Small intestine (tissue), 7 donors: ENCODE results near the gene CKLF. TPM values are rescaled to one million over a fixed set of nuclear protein-coding genes. Genes with fewer than 3 reads are reported as not detected.
"Not testable (repeated sequence)": the region's sequence is repeated elsewhere in the genome, so short reads cannot be mapped to it uniquely, and the experiment has no call there.

Source experiments
- DNase-seq, 2 donors: peaks; one replicate each; pipeline versions ENCODE4 v3.0.0 to v3.0.0-alpha.2; 2013
- FAIRE-seq: peaks from 2 replicates; lab custom pipeline; 2012; peaks lifted over from hg19 to GRCh38; lab: Jason Lieb, UNC
- H3K27ac ChIP-seq, 3 donors: one replicate each; pipeline ENCODE4 v1.5.1; 2013; ENCODE audit warnings: low read length in 2 of 3, mild to moderate bottlenecking in 2 of 3, control low read depth in 1 of 3, inconsistent platforms in 1 of 3, low read depth in 1 of 3, moderate library complexity in 1 of 3
- H3K27me3 ChIP-seq, 3 donors: one replicate each; pipeline ENCODE4 v1.6.1; 2013; ENCODE audit warnings: low read length in 3 of 3, inconsistent platforms in 1 of 3; ENCODE audit not compliant: control insufficient read depth in 3 of 3, insufficient read depth in 3 of 3
- H3K36me3 ChIP-seq, 3 donors: one replicate each; pipeline ENCODE4 v1.6.1; 2013; ENCODE audit warnings: low read length in 3 of 3, inconsistent platforms in 1 of 3, low read depth in 1 of 3, mild to moderate bottlenecking in 1 of 3, moderate library complexity in 1 of 3; ENCODE audit not compliant: control insufficient read depth in 3 of 3, insufficient read depth in 2 of 3
- H3K4me1 ChIP-seq, 3 donors: one replicate each; pipeline ENCODE4 v1.6.1; 2013; ENCODE audit warnings: low read length in 2 of 3, inconsistent platforms in 1 of 3, low read depth in 1 of 3, mild to moderate bottlenecking in 1 of 3, moderate library complexity in 1 of 3; ENCODE audit not compliant: control insufficient read depth in 3 of 3, insufficient read depth in 2 of 3
- H3K4me3 ChIP-seq, 3 donors: one replicate each; pipeline ENCODE4 v1.5.1; 2013; ENCODE audit warnings: low read length in 3 of 3, control low read depth in 1 of 3, inconsistent platforms in 1 of 3, low read depth in 1 of 3, mild to moderate bottlenecking in 1 of 3, moderate library complexity in 1 of 3
- H3K9me3 ChIP-seq, 2 donors: one replicate each; pipeline ENCODE4 v1.6.1; 2013; ENCODE audit warnings: low read depth in 1 of 2, low read length in 1 of 2; ENCODE audit not compliant: control insufficient read depth in 2 of 2, insufficient read depth in 1 of 2
- WGBS, 3 donors: extraction: QIAGEN DNeasy Blood & Tissue Kit; methylation state at CpG; one replicate each; pipeline ENCODE4 v1.1.7; 2013; 5-methylcytosine and 5-hydroxymethylcytosine counted together
- polyA plus RNA-seq, 4 donors: library from polyadenylated mRNA; stranded (reverse) in 3 of 4; unstranded in 1 of 4; fragments of 200-250 nt in 3 of 4; fragments of 120-200 nt in 1 of 4; gene quantifications; one replicate each; pipeline versions ENCODE4 v1.2.1 to v1.2.3, GENCODE V29; 2013
- donor health status: healthy with polysubstance abuse.
- donor health status: control.
- donor health status: control.
- donor health status: Bipolar disorder and iron deficiency.
- donor health status: healthy.

The CKLF gene
- polyA plus RNA-seq, 4 donors, result 24.7 to 55.1 (median 35.4) TPM

GRCh38 chr16:66587881-66588600, 35.7 kb downstream of the CKLF start:
- FAIRE-seq, result no peak
- WGBS, 3 donors, result 74 to 84% (median 84%) methylated on average over 7 of the region's 7 CpGs

GRCh38 chr16:66588981-66589713, 36.8 kb downstream of the CKLF start:
- Histone ChIP-seq H3K4me3 (no peak overlapping the region), H3K27me3 (no peaks in the 10 kb centered on the region), H3K4me1 (no peaks in the 10 kb centered on the region), H3K27ac (no peak overlapping the region), H3K9me3 (no peaks in the 10 kb centered on the region), H3K36me3 (peaks cover 0 to 2% (median 0%) of the 10 kb centered on the region in 3 donors)
- 91 to 94% (median 93%) methylated on average over 8 of the region's 8 CpGs for WGBS, 3 donors
- FAIRE-seq (no peak), DNase-seq (peak; percentile 54 to 55)

More at GRCh38 chr16:66587881-66588600, 35.7 kb downstream of the CKLF start:
- H3K27me3 ChIP-seq, result no peaks in the 10 kb centered on the region
- no peak for DNase-seq
- peaks cover 0 to 2% (median 0%) of the 10 kb centered on the region in 3 donors for H3K36me3 ChIP-seq
- no peak overlapping the region for H3K4me3 ChIP-seq
- H3K27ac ChIP-seq, result no peak overlapping the region
- H3K9me3 ChIP-seq, result no peaks in the 10 kb centered on the region
- H3K4me1 ChIP-seq, result no peaks in the 10 kb centered on the region

- 60 to 86% (median 73%) methylated on average over 8 of the region's 8 CpGs for WGBS, 3 donors
- Histone ChIP-seq H3K9me3 (no peaks in the 10 kb centered on the region), H3K27me3 (no peaks in the 10 kb centered on the region), H3K4me1 (no peaks in the 10 kb centered on the region), H3K36me3 (peaks cover 0 to 2% (median 0%) of the 10 kb centered on the region in 3 donors), H3K27ac (no peak overlapping the region), H3K4me3 (no peak overlapping the region)
- FAIRE-seq, result no peak
- DNase-seq, result no peak
These were observed 37.9 kb downstream of the CKLF start for GRCh38 chr16:66590322-66590721.

GRCh38 chr16:66591018-66591417, 38.6 kb downstream of the CKLF start:
- FAIRE-seq (no peak), DNase-seq (no peak)
- no peaks in the 10 kb centered on the region for H3K9me3 ChIP-seq
- WGBS, 3 donors, result 90 to 97% (median 93%) methylated on average over 4 of the region's 4 CpGs
- H3K27me3 ChIP-seq, result no peaks in the 10 kb centered on the region
- H3K36me3 ChIP-seq, result peaks cover 0 to 2% (median 0%) of the 10 kb centered on the region in 3 donors
- H3K4me3 ChIP-seq, result no peak overlapping the region
- no peaks in the 10 kb centered on the region for H3K4me1 ChIP-seq
- no peak overlapping the region for H3K27ac ChIP-seq

GRCh38 chr16:66592241-66592640, 39.9 kb downstream of the CKLF start:
- Histone ChIP-seq H3K9me3 (no peaks in the 10 kb centered on the region), H3K4me1 (no peaks in the 10 kb centered on the region), H3K27me3 (no peaks in the 10 kb centered on the region), H3K27ac (no peak overlapping the region), H3K36me3 (peaks cover 0 to 2% (median 0%) of the 10 kb centered on the region in 3 donors), H3K4me3 (no peak overlapping the region)
- WGBS, 3 donors, result 88 to 93% (median 92%) methylated on average over 3 of the region's 3 CpGs
- DNase-seq (no peak), FAIRE-seq (no peak)

GRCh38 chr16:66592814-66593213, 40.4 kb downstream of the CKLF start:
- no peaks in the 10 kb centered on the region for H3K27me3 ChIP-seq
- H3K9me3 ChIP-seq, result no peaks in the 10 kb centered on the region
- FAIRE-seq (no peak), DNase-seq (no peak)
- no peak overlapping the region for H3K27ac ChIP-seq
- peaks cover 0 to 2% (median 0%) of the 10 kb centered on the region in 3 donors for H3K36me3 ChIP-seq
- no peaks in the 10 kb centered on the region for H3K4me1 ChIP-seq
- 96 to 97% (median 96%) methylated on average over 3 of the region's 3 CpGs for WGBS, 3 donors
- no peak overlapping the region for H3K4me3 ChIP-seq

GRCh38 chr16:66594739-66595138, 42.4 kb downstream of the CKLF start:
- Histone ChIP-seq H3K4me3 (no peak overlapping the region), H3K9me3 (no peaks in the 10 kb centered on the region), H3K4me1 (no peaks in the 10 kb centered on the region), H3K27me3 (no peaks in the 10 kb centered on the region), H3K27ac (no peak overlapping the region), H3K36me3 (no peaks in the 10 kb centered on the region)
- no peak for FAIRE-seq
- 62 to 90% (median 76%) methylated on average over 7 of the region's 7 CpGs for whole genome bisulfite sequencing, 3 donors
- DNase-seq, result no peak

- FAIRE-seq, result not testable (repeated sequence)
These were observed 44.2 kb downstream of the CKLF start for GRCh38 chr16:66596559-66596958.

More at GRCh38 chr16:66596559-66596958, 44.2 kb downstream of the CKLF start:
- not testable (repeated sequence) for DNase-seq, H3K9me3 ChIP-seq, H3K27ac ChIP-seq, H3K36me3 ChIP-seq, H3K27me3 ChIP-seq, H3K4me1 ChIP-seq, H3K4me3 ChIP-seq
- 90 to 98% (median 98%) methylated on average over 4 of the region's 4 CpGs for WGBS, 3 donors
